SK-N-MC (cell line): ENCODE results near the gene TOMM20L.
"Not testable (repeated sequence)": the region's sequence is repeated elsewhere in the genome, so short reads cannot be mapped to it uniquely, and the experiment has no call there.

Experiments
- DNase-seq: peaks from one replicate; pipeline ENCODE4 v3.0.0-alpha.2; 2011; ENCODE audit warnings: low read depth, low spot score
- H3K27ac ChIP-seq: fragments of 200-600 bp; sonication (generic); 2 replicates; pipeline ENCODE4 v1.5.1; 2016; ENCODE audit warnings: mixed run types
- H3K36me3 ChIP-seq: fragments of 200-600 bp; sonication (generic); 2 replicates; pipeline ENCODE4 v1.6.1; 2017; ENCODE audit warnings: antibody characterized with exemption, low read length, mixed read lengths; ENCODE audit not compliant: insufficient read depth
- H3K4me3 ChIP-seq: fragments of 200-600 bp; sonication (generic); 2 replicates; pipeline ENCODE4 v1.5.1; 2016
- H3K9ac ChIP-seq: fragments of 200-600 bp; sonication (generic); 2 replicates; pipeline ENCODE4 v1.8.0; 2017; ENCODE audit warnings: mixed run types, mixed read lengths; ENCODE audit not compliant: insufficient read length
- H3K9me3 ChIP-seq: fragments of 200-600 bp; sonication (generic); 2 replicates; pipeline ENCODE4 v1.6.1; 2017; ENCODE audit warnings: low read depth, mild to moderate bottlenecking, antibody characterized with exemption, low read length, moderate library complexity, mixed read lengths
- EZH2 ChIP-seq: fragments of 200-600 bp; sonication (generic); IDR thresholded peaks from one replicate; pipeline ENCODE4 v1.6.1; 2017; ENCODE audit warnings: antibody characterized with exemption
- FOXP2 ChIP-seq: optimal IDR thresholded peaks from 2 replicates; pipeline ENCODE3; 2011; ENCODE audit warnings: mild to moderate bottlenecking, moderate library complexity; ENCODE audit not compliant: insufficient read depth; ENCODE audit errors: extremely low read length, control extremely low read depth
- POLR2AphosphoS5 ChIP-seq: IDR thresholded peaks from 2 replicates; pipeline ENCODE4 v1.6.1; 2012; ENCODE audit warnings: mild to moderate bottlenecking, low read depth, low read length, borderline replicate concordance

Gene TOMM20L

GRCh38 chr14:58395812-58396788 is at the start of gene TOMM20L:
TSS of gene TOMM20L (plus strand) at chr14:58395930. CDS start at chr14:58395958, 28 bp downstream.
- H3K4me3 ChIP-seq: no peak within 1 kb of the TSS
- H3K9me3 ChIP-seq: no peaks in the 10 kb centered on the region
- TF ChIP-seq POLR2AphosphoS5 (no peak), EZH2 (no peak), FOXP2 (no peak)
- no peaks in the 10 kb centered on the region for H3K36me3 ChIP-seq
- no peak within 1 kb of the TSS for H3K9ac ChIP-seq
- no peak within 1 kb of the TSS for H3K27ac ChIP-seq
- no peak for DNase-seq

- H3K9ac ChIP-seq: no peak overlapping the region
- H3K9me3 ChIP-seq: no peaks in the 10 kb centered on the region
- H3K36me3 ChIP-seq: peaks cover 48% of the 10 kb centered on the region
- no peak overlapping the region for H3K4me3 ChIP-seq
- TF ChIP-seq FOXP2 (no peak), EZH2 (no peak), POLR2AphosphoS5 (no peak)
- H3K27ac ChIP-seq: no peak overlapping the region
- no peak for DNase-seq
Observed at GRCh38 chr14:58353516-58354299, 42.0 kb upstream of the TOMM20L start.

- DNase-seq: no peak
- no peak overlapping the region for H3K27ac ChIP-seq
- peaks cover 49% of the 10 kb centered on the region for H3K36me3 ChIP-seq
- no peak overlapping the region for H3K4me3 ChIP-seq
- TF ChIP-seq POLR2AphosphoS5: no peak
- no peak for TF ChIP-seq FOXP2
- TF ChIP-seq EZH2: no peak
- H3K9ac ChIP-seq: no peak overlapping the region
- H3K9me3 ChIP-seq: no peaks in the 10 kb centered on the region
Observed at GRCh38 chr14:58354808-58355207, 40.9 kb upstream of the TOMM20L start.

GRCh38 chr14:58356268-58356667 is 39.5 kb upstream of the TOMM20L start:
- no peak overlapping the region for H3K27ac ChIP-seq
- peaks cover 54% of the 10 kb centered on the region for H3K36me3 ChIP-seq

GRCh38 chr14:58362272-58362671 is 33.5 kb upstream of the TOMM20L start:
- not testable (repeated sequence) for H3K4me3 ChIP-seq, H3K9me3 ChIP-seq, H3K27ac ChIP-seq, H3K9ac ChIP-seq, DNase-seq
- peaks cover 47% of the 10 kb centered on the region for H3K36me3 ChIP-seq

More at GRCh38 chr14:58356268-58356667, 39.5 kb upstream of the TOMM20L start:
- Histone ChIP-seq H3K4me3 (no peak overlapping the region), H3K9me3 (no peaks in the 10 kb centered on the region), H3K9ac (no peak overlapping the region)
- DNase-seq: no peak
- TF ChIP-seq POLR2AphosphoS5 (no peak), EZH2 (no peak), FOXP2 (no peak)

- DNase-seq: no peak
- TF ChIP-seq FOXP2: no peak
- TF ChIP-seq EZH2: no peak
- no peak for TF ChIP-seq POLR2AphosphoS5
- H3K36me3 ChIP-seq: peaks cover 53% of the 10 kb centered on the region
Observed at GRCh38 chr14:58362798-58363412, 32.8 kb upstream of the TOMM20L start.

GRCh38 chr14:58364316-58364715 is 31.4 kb upstream of the TOMM20L start:
- TF ChIP-seq EZH2 (no peak), POLR2AphosphoS5 (no peak), FOXP2 (no peak)
- H3K9me3 ChIP-seq: no peaks in the 10 kb centered on the region
- no peak for DNase-seq
- no peak overlapping the region for H3K4me3 ChIP-seq
- no peak overlapping the region for H3K27ac ChIP-seq
- H3K9ac ChIP-seq: no peak overlapping the region
- peaks cover 49% of the 10 kb centered on the region for H3K36me3 ChIP-seq

More at GRCh38 chr14:58362798-58363412, 32.8 kb upstream of the TOMM20L start:
- Histone ChIP-seq H3K4me3 (no peak overlapping the region), H3K27ac (no peak overlapping the region), H3K9me3 (no peaks in the 10 kb centered on the region), H3K9ac (no peak overlapping the region)

- no peak overlapping the region for H3K27ac ChIP-seq
- TF ChIP-seq POLR2AphosphoS5: no peak
- TF ChIP-seq FOXP2: no peak
- TF ChIP-seq EZH2: no peak
- H3K9me3 ChIP-seq: no peaks in the 10 kb centered on the region
- H3K9ac ChIP-seq: no peak overlapping the region
- DNase-seq: no peak
- no peak overlapping the region for H3K4me3 ChIP-seq
- H3K36me3 ChIP-seq: peaks cover 35% of the 10 kb centered on the region
Observed at GRCh38 chr14:58367296-58367695, 28.4 kb upstream of the TOMM20L start.
